PFSK-1 (cell line): ENCODE results near the gene BAHCC1.

Experiments used
- FOXP2 ChIP-seq: optimal IDR thresholded peaks from 2 replicates; pipeline ENCODE3; 2011; ENCODE audit warnings: borderline replicate concordance, control low read depth, inconsistent platforms; ENCODE audit not compliant: insufficient read depth; ENCODE audit errors: extremely low read length, extremely low read depth
- POLR2AphosphoS5 ChIP-seq: IDR thresholded peaks from 2 replicates; pipeline ENCODE4 v1.6.1; 2012; ENCODE audit warnings: low read depth, mild to moderate bottlenecking, control low read depth, low read length, moderate library complexity
- REST ChIP-seq, 2 experiments: IDR thresholded peaks; 2 replicates each; pipeline versions ENCODE4 v1.6.1 to v1.8.0; 2011 to 2012; ENCODE audit warnings: low read depth in 2 of 2, low read length in 2 of 2, control low read depth in 1 of 2, inconsistent platforms in 1 of 2, mild to moderate bottlenecking in 1 of 2, moderate library complexity in 1 of 2; ENCODE audit not compliant: insufficient read depth in 1 of 2
- SIN3A ChIP-seq: IDR thresholded peaks from 2 replicates; pipeline ENCODE4 v1.6.1; 2012; ENCODE audit warnings: mild to moderate bottlenecking, low read length, moderate library complexity, borderline replicate concordance; ENCODE audit not compliant: insufficient read depth
- TAF1 ChIP-seq: IDR thresholded peaks from 2 replicates; pipeline ENCODE4 v1.6.1; 2012; ENCODE audit warnings: low read length, control low read depth, borderline replicate concordance; ENCODE audit not compliant: insufficient read depth

The BAHCC1 gene

GRCh38 chr17:81414756-81415516 lies 19.7 kb downstream of the BAHCC1 start:
- TF ChIP-seq REST (IDR thresholded peaks at IDR 0.05; ENCODE audit: insufficient read depth in 1 of 2, low read depth in 2 of 2, low read length in 2 of 2) (no peak), TAF1 (no peak), SIN3A (no peak), FOXP2 (no peak), POLR2AphosphoS5 (no peak)

GRCh38 chr17:81415681-81416080 lies 20.4 kb downstream of the BAHCC1 start:
- no peak for TF ChIP-seq POLR2AphosphoS5
- no peak for TF ChIP-seq REST (IDR thresholded peaks at IDR 0.05; ENCODE audit: insufficient read depth in 1 of 2, low read depth in 2 of 2, low read length in 2 of 2)
- no peak for TF ChIP-seq FOXP2
- TF ChIP-seq SIN3A = no peak
- TF ChIP-seq TAF1 = no peak

- TF ChIP-seq TAF1 (no peak), FOXP2 (no peak), REST (IDR thresholded peaks at IDR 0.05; ENCODE audit: insufficient read depth in 1 of 2, low read depth in 2 of 2, low read length in 2 of 2) (no peak), SIN3A (no peak), POLR2AphosphoS5 (no peak)
Observed at GRCh38 chr17:81416612-81417011, 21.4 kb downstream of the BAHCC1 start.

- no peak for TF ChIP-seq POLR2AphosphoS5
- no peak for TF ChIP-seq REST (IDR thresholded peaks at IDR 0.05; ENCODE audit: insufficient read depth in 1 of 2, low read depth in 2 of 2, low read length in 2 of 2)
- TF ChIP-seq SIN3A = no peak
- TF ChIP-seq TAF1 = no peak
- TF ChIP-seq FOXP2 = no peak
Observed at GRCh38 chr17:81417049-81417878, 22.0 kb downstream of the BAHCC1 start.
